Duodenal mucosa (tissue), 2 donors: Measurements from ENCODE around the gene PLEKHJ1.

ENCODE experiments used
- H3K27ac ChIP-seq: one replicate; pipeline ENCODE4 v1.7.0; 2013; ENCODE audit warnings: low read depth, low read length
- H3K27me3 ChIP-seq, 2 donors: one replicate each; pipeline ENCODE4 v1.7.0; 2013; ENCODE audit warnings: low read length in 2 of 2, control low read depth in 1 of 2; ENCODE audit not compliant: insufficient read depth in 2 of 2, control insufficient read depth in 1 of 2
- H3K36me3 ChIP-seq, 2 donors: one replicate each; pipeline ENCODE4 v1.7.0; 2013; ENCODE audit warnings: low read length in 2 of 2, control low read depth in 1 of 2; ENCODE audit not compliant: insufficient read depth in 2 of 2, control insufficient read depth in 1 of 2
- H3K4me1 ChIP-seq, 2 donors: one replicate each; pipeline ENCODE4 v1.7.0; 2013; ENCODE audit warnings: low read length in 2 of 2, control low read depth in 1 of 2; ENCODE audit not compliant: insufficient read depth in 2 of 2, control insufficient read depth in 1 of 2
- H3K4me3 ChIP-seq, 2 donors: one replicate each; pipeline ENCODE4 v1.7.0; 2013; ENCODE audit warnings: low read length in 2 of 2, low read depth in 1 of 2
- H3K9ac ChIP-seq, 2 donors: one replicate each; pipeline ENCODE4 v1.7.0; 2013; ENCODE audit warnings: low read length in 2 of 2, low read depth in 1 of 2
- H3K9me3 ChIP-seq, 2 donors: one replicate each; pipeline ENCODE4 v1.7.0; 2013; ENCODE audit warnings: low read length in 2 of 2, control low read depth in 1 of 2; ENCODE audit not compliant: control insufficient read depth in 1 of 2

PLEKHJ1 gene

GRCh38 chr19:2242092-2242537 is 6.0 kb upstream of the PLEKHJ1 start:
- Histone ChIP-seq H3K27ac (no peak overlapping the region), H3K4me1 (peaks cover 67 to 68% of the 10 kb centered on the region in 2 donors), H3K9me3 (no peaks in the 10 kb centered on the region), H3K9ac (peak overlapping the region; percentile 18 to 48), H3K27me3 (no peaks in the 10 kb centered on the region), H3K36me3 (peaks cover 24 to 40% of the 10 kb centered on the region in 2 donors), H3K4me3 (peak overlapping the region; percentile 30 to 52)

DNA sequence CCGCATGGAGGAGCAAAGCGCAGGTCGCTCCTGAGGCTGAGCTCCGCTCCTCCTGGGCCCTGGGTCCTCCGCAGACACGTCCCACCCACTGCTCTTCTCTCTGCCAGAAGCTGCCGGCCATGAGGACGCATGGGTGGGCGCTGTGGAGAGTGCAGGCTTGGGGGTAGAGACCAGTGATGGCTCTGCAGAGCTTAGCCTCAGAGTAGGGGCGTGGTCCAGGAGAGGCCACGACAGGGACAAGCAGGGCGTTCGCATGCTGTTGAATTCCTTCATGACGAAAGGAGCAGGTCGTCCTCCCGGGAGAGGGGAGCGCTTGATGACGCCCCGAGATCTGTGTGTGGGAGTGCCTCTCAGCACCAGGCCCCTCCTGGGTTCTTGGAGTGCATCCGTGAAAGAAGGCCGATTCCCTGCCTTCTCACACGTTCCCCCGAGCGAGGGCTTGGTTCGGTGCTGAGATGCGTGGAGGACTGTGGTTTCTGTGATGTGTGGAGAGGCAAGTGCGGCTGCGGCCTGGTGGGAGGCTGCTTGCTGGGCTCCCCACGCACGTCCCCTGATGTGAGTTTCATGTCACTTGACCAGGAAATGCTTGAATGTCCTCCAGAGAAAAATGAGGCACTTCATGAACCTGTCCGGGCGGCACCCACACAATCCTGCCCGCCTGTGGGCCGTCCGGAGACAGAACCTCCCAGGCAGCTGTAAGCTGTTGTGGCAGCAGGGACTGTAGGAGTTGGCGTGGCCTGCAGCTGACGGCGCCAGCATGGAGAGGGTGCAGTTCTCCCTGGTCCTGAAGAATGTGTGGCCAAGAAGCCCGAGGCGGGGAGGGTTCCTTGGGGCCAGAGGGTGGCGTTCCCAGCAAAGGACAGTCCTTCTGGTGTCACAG is 5.0 kb upstream of the PLEKHJ1 start:
- peaks cover 18 to 30% of the 10 kb centered on the region in 2 donors for H3K36me3 ChIP-seq
- H3K9ac ChIP-seq = peak overlapping the region; percentile 48 to 57
- H3K27me3 ChIP-seq = no peaks in the 10 kb centered on the region
- no peaks in the 10 kb centered on the region for H3K9me3 ChIP-seq
- peaks cover 68 to 69% of the 10 kb centered on the region in 2 donors for H3K4me1 ChIP-seq
- H3K4me3 ChIP-seq = peak overlapping the region; percentile 30 to 52
- H3K27ac ChIP-seq = no peak overlapping the region

DNA sequence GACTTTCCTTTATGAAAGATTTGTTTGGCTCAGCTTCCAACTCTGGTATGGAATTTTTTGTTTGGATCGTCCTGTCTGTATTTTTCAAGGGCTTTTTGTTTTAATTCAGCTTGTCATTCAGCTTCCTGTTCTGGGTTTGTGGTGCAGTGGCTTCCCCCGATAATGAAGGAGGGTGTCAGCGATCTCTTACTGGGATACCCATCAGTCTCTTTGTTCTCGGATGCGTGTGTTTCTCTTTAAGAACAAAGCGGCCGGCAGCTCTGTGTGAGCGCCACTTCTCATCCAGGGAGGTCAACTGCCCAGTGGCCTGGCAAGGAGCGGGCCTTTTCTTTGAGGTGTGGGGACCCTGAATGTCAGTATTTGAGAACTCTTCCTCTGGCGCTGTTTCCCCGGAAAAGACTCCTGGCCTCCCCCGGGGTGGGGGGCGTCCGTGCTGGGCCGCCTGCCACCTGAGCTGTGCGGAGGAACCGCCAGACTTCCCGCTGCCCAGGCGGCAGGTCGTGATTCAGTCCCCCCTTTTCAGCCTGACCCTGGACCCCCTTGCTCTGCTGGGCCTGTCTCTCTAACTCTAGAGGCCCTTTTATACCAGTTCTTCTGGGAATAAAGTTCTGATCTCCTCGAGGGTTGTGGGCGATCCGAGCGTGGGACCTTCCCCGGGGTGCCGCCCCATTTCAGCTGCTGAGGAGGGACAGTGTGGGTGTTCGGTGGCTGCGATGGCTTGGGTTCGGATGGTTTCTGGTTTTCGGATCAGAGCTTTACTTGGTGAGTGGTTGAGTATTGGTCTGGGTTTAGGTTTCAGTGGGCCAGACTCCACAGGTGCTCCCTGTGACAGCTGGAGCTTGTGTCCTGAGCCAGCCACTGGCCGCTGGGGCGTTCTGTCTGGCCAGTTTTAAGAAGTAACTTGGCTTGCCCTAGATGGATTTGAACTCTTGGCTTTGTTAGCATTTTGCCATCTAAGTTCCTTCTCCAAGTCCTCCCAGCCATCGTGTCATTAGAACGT is 3.9 kb upstream of the PLEKHJ1 start:
- Histone ChIP-seq H3K4me3 (peak overlapping the region; percentile 38 to 52), H3K9ac (peak overlapping the region; percentile 48 to 57), H3K9me3 (no peaks in the 10 kb centered on the region), H3K36me3 (peaks cover 8 to 20% of the 10 kb centered on the region in 2 donors), H3K27ac (no peak overlapping the region), H3K27me3 (no peaks in the 10 kb centered on the region), H3K4me1 (peaks cover 72% of the 10 kb centered on the region in 2 donors)

DNA sequence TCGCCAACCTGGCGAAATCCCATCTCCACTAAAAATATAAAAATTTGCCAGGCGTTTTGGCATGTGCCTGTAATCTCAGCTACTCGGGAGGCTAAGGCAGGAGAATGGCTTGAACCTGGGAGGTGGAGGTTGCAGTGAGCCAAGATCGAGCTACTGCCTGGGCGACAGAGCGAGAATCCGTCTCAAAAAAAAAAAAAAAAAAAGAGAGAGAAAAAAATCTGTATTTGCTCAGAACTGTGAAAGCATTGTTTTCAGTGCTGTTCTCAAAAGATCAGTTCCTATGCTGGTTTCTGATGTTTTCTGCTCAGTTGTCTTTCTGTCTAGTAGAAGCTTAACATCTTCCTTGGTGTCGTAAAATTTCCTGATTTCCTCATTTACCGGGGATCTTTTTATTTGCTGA is 3.0 kb upstream of the PLEKHJ1 start:
- peak overlapping the region in 1 of 2 donors; percentile 57 for H3K9ac ChIP-seq
- peaks cover 77 to 79% of the 10 kb centered on the region in 2 donors for H3K4me1 ChIP-seq
- peak overlapping the region; percentile 4 to 52 for H3K4me3 ChIP-seq
- no peaks in the 10 kb centered on the region for H3K9me3 ChIP-seq
- H3K27me3 ChIP-seq = no peaks in the 10 kb centered on the region
- H3K27ac ChIP-seq = no peak overlapping the region
- H3K36me3 ChIP-seq = peaks cover 7 to 13% of the 10 kb centered on the region in 2 donors

- peak overlapping the region; percentile 83 to 98 for H3K9ac ChIP-seq
- peaks cover 68 to 79% of the 10 kb centered on the region in 2 donors for H3K4me1 ChIP-seq
These were observed 1.7 kb upstream of the PLEKHJ1 start for GRCh38 chr19:2237869-2238153.

DNA sequence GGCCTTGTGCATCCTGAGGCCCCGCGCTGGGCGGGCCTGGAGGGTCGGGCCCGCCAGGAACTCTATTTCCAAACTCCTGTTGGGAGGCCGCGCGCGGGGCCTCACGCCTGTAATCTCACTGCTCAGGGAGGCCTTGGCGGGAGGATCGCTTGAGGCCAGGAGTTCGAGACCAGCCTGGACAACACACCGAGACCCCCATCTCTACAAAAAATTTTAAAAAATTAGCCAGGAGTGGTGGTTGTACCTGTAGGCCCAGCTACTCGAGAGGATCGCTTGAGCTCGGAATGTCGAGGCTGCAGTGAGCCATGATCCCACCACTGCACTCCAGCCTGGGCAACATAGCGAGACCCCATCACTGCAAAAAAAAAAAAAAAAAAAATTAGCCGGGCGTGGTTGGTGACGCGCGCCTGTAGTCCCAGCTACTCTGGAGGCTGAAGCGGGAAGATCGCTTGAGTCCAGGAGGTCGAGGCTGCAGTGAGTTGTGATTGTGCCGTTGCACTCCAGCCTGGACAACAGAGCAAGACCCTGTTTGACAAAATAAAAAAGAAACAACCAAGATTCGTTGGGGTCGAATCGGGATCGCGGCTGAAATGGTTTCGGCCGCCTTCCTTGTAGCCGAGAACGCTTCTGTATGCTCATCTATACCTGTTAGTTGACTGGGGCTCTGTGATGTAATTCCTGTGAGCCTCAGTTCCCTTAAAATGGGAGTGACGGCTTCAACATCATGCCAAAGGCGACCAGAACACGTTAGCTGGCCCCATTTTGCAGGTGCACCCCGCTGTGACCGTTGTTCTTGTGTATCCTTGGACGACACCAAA is 1.1 kb upstream of the PLEKHJ1 start:
- Histone ChIP-seq H3K9me3 (no peaks in the 10 kb centered on the region), H3K36me3 (peaks cover 0 to 21% of the 10 kb centered on the region in 2 donors), H3K9ac (peak overlapping the region; percentile 83 to 98), H3K27ac (peak overlapping the region; percentile 100), H3K27me3 (no peaks in the 10 kb centered on the region), H3K4me1 (peaks cover 63 to 73% of the 10 kb centered on the region in 2 donors), H3K4me3 (peak overlapping the region; percentile 67 to 82)

More at GRCh38 chr19:2237869-2238153, 1.7 kb upstream of the PLEKHJ1 start:
- Histone ChIP-seq H3K4me3 (peak overlapping the region; percentile 67 to 82), H3K9me3 (no peaks in the 10 kb centered on the region), H3K27ac (no peak overlapping the region), H3K36me3 (peaks cover 0 to 16% of the 10 kb centered on the region in 2 donors), H3K27me3 (no peaks in the 10 kb centered on the region)

DNA sequence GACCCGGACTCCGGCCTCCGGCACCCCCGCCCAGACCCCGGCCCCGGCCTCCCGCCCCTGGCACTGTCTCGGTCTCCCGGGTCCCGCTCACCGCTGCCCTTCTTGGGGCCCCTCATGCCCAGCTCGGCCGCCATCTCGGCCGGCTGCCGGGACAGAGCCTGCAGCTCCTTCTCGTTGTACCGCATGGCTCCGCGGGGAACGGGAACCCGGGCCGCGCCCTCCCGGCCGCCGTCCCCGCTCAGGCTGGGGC is 140 bp downstream of the PLEKHJ1 start:
- H3K36me3 ChIP-seq = peaks cover 0 to 29% of the 10 kb centered on the region in 2 donors
- H3K27ac ChIP-seq = peak overlapping the region; percentile 100
- no peaks in the 10 kb centered on the region for H3K27me3 ChIP-seq
- peak overlapping the region; percentile 57 to 67 for H3K4me3 ChIP-seq
- no peaks in the 10 kb centered on the region for H3K9me3 ChIP-seq
- H3K4me1 ChIP-seq = peaks cover 50 to 68% of the 10 kb centered on the region in 2 donors
- H3K9ac ChIP-seq = peak overlapping the region; percentile 57 to 83

GRCh38 chr19:2235381-2236063 is 607 bp downstream of the PLEKHJ1 start:
- H3K4me1 ChIP-seq = peaks cover 45 to 66% of the 10 kb centered on the region in 2 donors

DNA sequence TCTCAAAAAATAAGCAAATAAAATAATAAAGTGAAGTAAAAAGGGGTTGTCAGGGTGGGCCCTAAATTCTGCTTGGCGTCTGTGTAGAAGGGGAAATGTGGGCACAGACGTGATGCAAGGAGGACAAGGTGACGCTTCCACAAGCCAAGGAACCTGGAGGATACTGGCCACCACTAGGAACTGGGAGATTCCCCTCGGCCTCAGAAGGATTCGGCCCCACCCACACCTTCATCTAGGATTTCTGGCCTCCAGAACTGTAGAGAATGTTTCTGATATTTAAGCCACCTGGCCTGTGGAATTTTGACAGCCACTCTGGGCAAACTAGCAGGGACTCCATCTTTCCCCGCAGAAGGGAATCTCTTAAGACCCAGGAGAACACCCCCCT is 1.1 kb downstream of the PLEKHJ1 start:
- Histone ChIP-seq H3K27ac (peak overlapping the region; percentile 100), H3K4me1 (peaks cover 40 to 60% of the 10 kb centered on the region in 2 donors), H3K4me3 (peak overlapping the region; percentile 57 to 67), H3K9ac (peak overlapping the region; percentile 48 to 83), H3K36me3 (peaks cover 0 to 39% of the 10 kb centered on the region in 2 donors), H3K27me3 (no peaks in the 10 kb centered on the region), H3K9me3 (no peaks in the 10 kb centered on the region)

More at GRCh38 chr19:2235381-2236063, 607 bp downstream of the PLEKHJ1 start:
- Histone ChIP-seq H3K27ac (peak overlapping the region; percentile 100), H3K9ac (peak overlapping the region; percentile 48 to 83), H3K9me3 (no peaks in the 10 kb centered on the region), H3K4me3 (peak overlapping the region; percentile 57 to 67), H3K36me3 (peaks cover 0 to 33% of the 10 kb centered on the region in 2 donors), H3K27me3 (no peaks in the 10 kb centered on the region)
